HS-27A (cell line): Measurements from ENCODE around the gene PCSK5.
"Not testable (repeated sequence)": the region's sequence is repeated elsewhere in the genome, so short reads cannot be mapped to it uniquely, and the experiment has no call there.

ENCODE experiments used
- DNase-seq: peaks from one replicate; pipeline ENCODE4 v3.0.0-alpha.2; 2012; ENCODE audit warnings: low read depth, missing footprints

Gene PCSK5

DNA sequence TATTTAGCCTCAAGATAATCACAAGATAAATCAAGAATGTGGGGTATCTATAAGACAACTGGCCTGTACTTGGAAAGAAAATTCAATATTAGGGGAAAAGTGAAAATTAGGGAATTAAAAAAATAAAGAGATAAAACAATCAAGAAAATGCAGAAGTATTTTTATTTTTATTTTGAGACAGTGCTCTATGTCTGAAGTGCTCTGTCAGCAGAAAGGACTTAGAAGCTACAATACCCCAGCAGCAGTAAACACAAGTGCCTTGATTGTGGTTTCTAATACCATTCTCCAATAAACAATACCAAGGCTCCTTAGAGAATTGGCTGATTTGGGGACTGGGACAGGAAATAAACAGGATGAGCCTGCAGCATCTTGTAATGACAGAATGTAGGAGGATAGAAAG lies 358.8 kb downstream of the PCSK5 start:
- no peak for DNase-seq

DNA sequence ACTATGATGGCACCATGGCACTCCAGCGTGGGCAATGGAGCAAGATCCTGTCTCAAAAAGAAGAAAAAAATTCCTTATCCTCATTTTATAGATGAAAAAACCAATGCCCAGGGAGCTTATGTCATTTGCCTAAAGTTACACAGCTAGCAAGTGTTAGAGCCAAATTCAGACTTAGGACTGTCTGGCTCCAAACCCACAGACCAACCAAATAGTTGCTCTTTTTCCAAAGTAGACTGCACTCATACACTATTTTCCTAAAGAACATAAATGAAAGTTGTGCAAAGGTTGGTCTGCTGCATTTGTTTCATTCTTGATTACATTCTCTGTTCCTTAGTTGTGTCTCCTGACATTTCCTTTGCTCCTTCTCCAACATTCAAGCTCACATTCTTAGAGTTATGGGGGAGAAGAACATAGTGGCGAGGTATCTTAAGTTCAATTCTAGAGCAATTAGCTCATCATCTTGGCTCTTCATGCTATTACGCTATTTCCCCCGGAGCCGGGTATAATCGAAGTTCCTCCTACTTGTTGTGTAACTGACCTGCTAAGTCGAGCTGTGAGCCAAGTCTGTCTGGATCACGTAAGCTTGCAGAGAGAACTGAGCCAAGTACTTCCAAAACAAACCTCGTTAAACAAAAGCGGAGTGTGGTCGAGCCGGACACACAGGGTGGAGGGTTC lies 365.4 kb downstream of the PCSK5 start:
- DNase-seq, result no peak

DNA sequence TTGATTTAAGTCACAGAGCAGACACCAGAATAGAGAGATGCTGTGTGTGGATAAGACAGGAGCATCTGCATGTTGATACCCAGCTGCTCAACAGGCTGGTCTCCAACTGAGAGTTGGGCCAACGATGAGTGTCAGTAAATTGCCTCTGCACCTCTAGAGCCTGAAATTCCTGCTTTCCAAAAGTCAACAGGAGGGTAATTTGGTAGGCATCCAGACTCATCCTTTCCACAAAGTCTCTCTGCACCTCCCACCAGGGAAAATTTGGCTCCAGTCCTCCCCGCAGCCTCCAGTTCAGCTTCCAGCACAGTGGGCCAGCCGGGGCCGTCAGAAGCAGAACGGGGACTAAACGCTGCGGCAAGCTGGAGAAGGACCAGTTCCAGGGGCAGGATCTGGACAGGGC lies 366.8 kb downstream of the PCSK5 start:
- DNase-seq, result no peak

DNA sequence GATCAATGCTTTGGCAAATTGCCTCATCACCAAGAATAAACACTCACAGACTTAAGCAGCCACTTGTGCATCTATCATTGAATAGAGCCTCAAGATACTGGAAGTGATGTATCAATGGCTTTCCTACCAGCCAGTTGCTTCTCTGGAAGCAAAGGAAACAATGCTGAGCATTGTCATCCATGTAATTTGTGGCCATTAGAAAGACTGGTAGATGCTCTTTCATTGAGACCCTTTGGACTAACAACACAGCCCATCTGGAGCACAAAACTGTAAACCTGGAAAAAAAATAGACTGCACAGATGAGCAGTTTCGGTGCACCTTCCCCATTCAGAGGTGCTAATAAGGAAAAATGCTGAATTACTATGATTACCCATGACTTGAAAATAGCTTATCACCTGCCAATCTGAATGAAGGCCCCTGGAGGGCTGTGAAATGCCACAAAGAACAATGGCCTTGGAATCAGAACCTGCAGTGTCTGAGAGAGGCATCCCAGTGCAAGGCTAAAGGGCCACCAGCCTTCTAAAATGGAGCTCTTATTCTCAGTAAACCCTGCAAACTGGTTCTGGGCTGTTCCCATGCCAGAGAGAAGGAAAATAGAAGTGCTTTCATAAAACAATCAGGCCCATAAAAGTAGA lies 376.3 kb downstream of the PCSK5 start:
- DNase-seq, result no peak

DNA sequence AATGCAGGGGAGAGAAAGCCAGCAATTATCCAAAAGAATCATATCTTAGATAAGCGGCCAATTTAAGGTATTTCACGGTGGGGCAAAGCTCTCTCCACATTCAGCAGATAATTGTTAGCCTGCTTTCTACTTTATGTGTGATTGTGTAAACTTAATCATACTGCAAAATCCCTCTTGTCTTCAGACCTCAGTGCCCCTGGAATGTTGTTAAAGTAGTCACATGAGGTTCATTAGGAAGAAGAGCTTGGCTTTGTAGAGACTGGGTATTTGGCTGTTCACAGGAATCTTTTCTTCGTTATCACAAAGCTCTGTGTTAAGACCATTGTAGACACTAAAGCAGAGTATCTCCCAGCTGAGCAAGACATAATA lies 376.8 kb downstream of the PCSK5 start:
- DNase-seq, result no peak

DNA sequence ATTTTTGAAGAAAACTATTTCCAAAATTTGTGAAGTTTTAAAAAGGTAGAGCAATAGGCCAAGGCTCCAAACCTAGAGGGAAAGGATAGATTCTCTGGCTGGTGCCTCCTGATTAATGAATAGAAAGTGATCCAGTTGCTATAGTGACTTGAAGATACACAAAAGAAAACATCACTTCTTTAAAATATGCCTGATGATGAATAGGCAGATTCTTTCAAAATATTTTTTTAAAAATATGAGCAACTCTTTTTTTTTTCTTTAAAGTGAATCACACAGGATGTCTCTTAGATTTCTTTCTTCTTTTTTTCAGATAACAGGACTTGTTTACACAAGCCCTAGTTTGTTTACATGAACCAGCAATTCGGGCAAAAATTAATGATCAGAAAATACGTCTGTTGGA lies 379.3 kb downstream of the PCSK5 start:
- DNase-seq, result no peak

DNA sequence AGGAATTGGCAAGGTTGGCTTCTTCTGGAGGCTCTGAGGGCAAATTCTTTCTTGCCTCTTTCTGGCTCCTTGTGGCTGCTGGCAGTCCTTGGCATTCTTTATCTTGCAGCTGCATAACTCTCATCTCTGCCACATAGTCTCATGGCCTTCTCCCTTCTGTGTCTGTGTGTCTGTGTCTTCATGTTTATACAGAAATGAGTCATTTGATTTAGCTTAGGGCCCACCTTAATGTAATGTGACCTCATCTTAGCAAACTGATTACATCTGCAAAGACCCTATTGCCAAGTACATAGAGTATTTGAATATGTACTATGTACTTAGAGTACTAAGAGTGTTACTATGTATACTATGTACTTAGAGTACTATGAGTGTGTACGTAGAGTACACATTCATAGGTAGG lies 381.3 kb downstream of the PCSK5 start:
- DNase-seq, result no peak

DNA sequence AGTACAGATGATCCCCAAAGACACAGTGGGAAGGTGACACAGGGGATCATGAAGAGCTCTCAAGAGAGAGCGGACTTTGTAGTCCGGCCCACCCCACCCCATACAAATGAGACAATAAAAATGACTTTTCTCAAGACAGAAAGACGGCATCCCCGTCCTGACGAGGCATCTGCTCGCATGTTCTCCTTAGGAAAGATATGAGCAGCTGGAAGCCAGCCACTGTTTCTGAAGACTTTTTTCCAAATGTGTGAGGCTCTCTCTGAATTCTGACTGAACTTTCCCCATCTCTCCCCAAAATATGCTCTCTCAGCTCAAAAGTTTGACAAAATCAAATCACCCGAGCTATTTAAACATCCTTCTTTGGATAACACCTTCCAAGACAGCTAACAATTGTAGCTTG lies 398.6 kb downstream of the PCSK5 start:
- DNase-seq, result no peak

DNA sequence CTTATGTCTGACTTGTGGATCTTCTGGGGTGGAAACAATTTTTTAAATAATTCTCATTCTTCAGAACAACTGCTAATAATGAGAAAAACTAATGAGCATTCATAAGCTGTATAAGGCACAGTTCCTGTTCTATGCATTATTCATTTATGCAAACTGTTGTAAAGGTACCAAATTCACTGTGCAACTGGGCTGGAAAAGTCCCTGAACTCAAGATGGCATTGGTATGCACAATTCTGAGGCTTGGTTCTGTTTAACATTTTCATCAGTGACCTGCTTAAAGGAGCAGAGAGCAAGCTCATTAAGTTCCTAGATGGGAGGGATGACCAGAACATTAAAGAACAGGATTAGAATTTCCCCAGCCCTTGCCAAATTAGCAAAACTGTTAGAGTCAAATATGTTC lies 399.2 kb downstream of the PCSK5 start:
- DNase-seq, result no peak

DNA sequence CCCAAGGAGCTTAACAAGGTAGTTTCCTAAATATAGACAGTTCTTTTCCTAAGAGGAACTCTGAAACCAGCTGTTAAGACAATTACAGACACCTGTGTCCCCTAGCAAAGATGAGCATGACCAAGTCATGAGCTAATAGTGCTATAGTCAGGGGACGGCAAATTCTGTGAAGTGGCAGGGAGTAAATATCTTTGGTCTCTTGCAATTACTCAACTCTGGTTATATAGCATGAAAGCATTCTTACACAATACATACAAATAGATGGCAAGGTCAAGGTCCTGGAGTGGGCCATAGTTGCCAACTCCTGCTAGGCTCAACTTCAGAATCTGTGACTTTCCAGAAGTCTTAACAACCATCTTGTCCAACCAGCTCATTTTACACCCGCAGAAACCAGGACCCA lies 400.1 kb downstream of the PCSK5 start:
- no peak for DNase-seq

DNA sequence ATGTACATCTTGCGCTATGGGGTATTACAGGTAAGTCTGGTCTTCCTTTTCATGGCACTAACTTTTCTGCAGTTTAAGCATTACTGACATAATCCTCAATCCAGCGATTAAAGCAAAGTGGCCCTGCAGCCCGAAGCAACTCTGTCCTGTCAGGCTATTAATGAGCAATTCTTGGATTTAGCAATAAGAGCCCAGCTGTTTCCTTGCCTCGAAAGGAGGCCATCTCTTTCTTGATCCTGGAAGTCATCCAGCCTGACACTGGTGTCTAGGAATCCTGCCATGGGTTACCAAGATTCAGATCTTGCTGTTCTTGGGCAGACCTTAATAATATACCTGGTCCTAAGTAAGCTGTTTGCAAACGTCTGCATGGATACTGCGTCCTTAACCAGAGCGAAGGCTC lies 401.8 kb downstream of the PCSK5 start:
- DNase-seq, result no peak

DNA sequence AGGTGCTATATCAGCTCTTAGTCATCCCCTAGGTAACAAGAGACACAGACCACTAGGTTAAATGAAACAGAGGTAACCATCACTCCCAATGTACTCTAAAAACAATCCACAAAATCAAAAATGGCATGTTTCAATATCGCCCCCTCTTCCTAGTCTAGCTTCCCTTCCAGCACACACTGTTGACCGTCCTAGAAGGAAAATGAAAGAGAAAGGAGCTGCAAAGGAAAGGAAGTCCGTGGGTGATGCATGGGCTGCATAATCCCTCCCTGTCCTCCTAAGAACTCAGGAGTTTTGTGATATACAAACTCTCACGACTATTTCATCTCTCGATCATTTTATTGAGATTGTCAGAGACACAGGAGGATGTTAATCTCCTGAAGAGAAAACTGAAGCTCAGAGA lies 402.2 kb downstream of the PCSK5 start:
- DNase-seq, result no peak

DNA sequence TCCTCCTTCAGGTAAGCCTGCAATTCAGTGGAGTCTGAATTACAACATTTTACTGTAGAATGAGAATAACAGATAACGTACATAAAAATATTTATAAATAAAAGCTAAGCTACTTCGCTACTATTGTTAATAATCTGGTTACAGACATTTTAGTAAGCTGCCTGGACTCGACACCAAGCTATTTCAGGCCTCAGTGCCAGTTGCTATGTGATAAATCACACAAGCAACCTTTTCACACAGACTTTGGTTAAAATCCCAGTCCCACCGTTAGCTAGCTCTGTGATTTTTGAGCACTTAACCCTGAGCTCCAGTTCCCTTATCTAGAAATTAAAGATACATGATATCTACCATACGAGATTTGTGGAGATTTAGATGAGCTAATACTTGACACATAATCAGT lies 403.8 kb downstream of the PCSK5 start:
- DNase-seq, result no peak

DNA sequence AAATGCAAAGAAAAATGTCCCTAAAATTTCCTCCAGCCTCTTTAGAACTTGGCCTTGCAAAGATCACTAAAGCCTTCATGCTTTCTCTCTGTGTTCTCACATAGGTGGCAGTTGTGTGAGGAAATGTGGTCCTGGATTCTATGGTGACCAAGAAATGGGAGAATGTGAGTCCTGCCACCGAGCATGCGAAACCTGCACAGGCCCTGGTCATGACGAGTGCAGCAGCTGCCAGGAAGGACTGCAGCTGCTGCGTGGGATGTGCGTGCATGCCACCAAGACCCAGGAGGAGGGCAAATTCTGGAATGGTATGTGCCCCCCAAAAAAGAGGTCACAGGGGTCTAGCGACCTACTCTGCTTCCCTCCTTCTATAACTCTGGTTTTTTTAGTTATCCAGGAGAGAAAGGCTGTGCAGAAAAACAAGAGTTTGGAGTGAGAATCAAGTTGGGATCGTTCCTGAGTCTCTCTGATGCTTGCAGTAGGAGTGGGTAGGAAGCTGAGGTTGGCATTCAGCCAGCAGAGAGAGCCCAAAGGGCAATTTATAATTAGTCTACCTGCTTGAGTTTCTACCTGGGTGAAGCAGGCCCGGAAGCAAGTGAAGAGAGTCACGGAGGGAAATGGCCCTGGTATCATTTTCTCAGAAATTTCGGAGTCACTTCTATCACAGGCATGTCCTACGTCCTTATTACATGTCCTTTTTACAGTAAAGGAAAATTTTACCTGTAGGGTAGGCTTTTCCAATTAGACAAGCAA lies 406.3 kb downstream of the PCSK5 start:
- no peak for DNase-seq

DNA sequence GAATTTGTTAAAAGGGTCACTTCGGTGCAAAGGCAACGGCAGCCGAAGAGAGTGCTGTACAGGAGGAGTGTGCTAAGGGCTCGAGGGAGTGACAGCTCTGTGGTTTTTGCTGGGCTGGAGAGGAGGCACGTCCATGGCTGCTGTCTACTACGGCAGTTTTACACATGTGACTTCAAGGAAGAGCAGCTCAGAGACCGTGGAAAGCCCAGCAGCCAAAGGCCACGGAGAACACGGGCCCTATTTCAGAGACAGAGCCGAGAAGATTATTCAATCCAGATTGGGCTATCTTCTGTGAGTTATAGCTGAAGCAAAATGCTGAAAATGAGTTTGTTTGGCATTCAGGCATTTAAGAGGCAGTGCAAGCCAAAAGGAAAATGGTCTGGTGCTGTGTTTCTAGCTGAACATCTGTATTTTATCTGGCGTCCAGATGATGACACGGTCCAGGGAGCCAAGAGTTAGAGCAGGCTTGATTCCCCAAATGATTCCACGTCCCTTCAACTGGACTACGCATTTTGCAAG lies 407.3 kb downstream of the PCSK5 start:
- DNase-seq, result no peak

DNA sequence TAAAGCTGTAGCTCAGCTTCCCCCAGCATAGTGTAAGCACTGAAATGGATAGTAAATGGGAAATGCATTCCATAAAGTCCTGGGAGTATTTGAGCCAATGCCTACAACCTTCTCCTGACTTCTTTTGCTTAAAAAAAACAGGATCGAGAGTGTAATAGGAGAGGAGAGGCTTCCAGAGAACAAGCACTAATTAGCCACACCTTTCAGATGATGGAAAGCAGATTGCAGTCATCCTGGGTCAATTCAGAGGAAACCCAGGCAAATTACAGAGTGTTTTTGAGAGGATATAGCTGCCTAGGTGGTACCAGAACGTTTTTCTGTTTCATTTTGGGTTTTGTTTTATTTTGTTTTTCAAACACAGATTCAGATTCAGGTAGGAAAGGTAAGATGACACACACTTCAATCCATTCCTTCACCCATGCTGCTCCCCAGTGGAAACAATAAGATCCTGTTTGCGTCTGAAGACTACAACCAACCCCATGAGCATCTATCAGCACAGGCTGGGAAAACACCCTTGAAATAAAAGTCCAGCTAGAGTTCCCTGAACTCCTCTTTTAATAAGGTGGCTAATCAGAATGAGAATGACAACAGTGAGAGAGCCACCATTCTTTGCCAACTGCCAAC lies 408.2 kb downstream of the PCSK5 start:
- DNase-seq, result no peak

DNA sequence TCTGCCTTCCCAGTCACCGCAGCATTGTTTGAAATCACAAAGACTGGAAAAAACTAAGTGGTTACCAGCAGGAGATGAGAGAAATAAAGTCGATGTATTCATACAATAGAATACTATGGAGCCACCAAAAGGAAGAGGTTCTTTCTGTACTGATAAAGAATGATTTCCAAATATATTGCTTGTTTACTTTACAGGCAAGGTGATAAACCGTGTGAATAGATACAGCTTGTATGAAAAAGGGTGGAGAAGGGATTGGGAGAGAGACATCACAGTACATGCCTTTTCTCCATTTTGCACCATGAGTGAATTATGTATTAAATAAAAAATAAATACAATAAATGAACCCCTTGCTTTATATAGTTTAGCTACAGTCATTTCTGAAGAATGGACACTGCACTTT lies 412.1 kb downstream of the PCSK5 start:
- no peak for DNase-seq

DNA sequence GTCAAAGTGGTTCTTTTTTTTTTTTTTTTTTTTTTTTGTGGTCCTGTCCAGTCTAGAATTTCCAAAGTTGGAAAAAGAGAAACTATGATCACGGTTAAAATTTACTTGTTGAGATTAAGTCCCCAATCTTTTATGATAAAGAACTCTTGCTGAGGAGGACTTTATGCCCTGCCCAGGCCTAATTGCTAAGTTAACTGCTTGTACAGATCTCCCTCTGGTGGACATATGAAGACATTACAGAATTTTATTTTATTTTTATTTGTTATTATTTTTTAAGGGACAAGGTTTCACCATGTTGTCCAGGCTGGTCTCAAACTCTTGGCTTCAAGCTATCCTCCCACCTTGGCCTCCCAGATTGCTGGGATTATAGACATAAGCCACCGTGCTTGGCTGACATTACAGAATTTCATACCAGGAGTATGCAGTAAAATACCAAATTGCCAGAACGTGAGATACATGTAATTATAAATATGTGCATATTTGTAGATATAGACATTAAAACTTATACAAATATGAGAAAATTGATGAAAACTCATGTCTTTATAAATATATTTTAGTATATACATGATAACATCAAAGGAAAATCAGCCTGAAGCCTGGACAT lies 412.6 kb downstream of the PCSK5 start:
- DNase-seq, result peak; percentile 5

DNA sequence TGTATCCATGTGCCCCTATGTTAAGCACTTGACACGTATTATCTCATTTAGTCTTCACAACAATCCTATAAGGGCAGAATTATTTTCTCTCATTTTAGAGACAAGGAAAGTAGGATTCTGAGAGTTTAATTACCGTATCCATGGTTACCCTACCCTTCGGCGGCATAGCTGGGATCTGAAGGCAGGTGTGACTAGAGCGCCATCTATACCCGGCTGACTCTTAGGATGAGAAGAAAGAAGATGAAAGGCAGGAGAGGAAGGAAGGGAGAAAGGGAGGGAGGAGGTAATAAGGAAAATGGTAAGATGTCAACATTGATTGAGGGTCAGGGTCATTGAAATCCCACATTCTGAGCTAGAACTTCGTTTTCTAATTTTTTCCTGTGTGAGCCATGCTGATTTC lies 416.6 kb downstream of the PCSK5 start:
- not testable (repeated sequence) for DNase-seq

DNA sequence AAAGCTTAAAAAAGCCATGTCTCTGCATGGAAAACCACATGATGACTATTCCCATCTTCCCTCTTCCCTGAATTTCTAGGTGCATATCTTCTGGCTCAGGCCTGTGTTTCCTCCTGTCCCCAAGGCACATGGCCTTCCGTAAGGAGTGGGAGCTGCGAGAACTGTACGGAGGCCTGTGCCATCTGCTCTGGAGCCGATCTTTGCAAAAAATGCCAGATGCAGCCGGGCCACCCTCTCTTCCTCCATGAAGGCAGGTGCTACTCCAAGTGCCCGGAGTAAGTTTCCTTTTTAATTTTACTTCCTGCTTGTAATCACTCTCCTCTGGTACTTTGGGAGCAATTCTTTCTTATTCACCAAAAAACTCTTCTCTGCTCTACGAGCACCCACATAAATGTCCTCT lies 420.1 kb downstream of the PCSK5 start:
- no peak for DNase-seq

DNA sequence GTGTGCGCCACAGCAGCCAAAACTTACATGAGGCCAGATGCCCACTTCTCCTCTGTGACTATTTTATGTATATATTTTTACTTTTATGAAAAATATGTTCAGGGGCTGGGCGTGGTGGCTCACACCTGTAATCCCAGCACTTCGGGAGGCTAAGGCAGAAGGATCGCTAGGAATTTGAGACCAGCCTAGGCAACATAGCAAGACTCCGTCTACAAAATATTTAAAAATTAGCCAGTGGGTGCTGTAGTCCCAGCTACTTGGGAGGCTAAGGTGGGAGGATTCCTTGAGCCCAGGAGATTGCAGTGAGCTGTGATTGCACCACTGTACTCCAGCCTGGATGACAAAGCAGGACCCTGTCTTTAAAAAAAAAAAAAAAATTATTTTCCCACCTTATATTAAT lies 420.5 kb downstream of the PCSK5 start:
- DNase-seq, result no peak

DNA sequence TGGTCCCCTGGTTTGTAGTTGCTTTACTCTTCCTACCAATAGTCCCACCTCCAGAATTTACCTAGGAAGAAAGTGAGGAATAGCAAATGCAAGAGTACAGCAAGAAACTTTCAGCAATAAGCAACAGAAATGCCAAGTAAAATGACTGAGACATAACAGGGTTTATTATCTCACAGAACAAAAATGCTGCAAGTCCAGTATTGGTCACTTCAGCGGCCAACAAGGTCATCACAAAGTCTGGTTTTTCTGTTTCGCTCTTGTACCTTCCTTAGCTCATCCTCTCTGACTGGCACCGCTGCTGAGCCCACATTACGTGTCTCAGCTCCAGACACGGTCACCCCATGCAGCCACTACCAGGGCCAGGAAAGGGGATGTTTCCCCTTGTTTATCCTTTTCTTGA lies 421.1 kb downstream of the PCSK5 start:
- DNase-seq, result no peak

DNA sequence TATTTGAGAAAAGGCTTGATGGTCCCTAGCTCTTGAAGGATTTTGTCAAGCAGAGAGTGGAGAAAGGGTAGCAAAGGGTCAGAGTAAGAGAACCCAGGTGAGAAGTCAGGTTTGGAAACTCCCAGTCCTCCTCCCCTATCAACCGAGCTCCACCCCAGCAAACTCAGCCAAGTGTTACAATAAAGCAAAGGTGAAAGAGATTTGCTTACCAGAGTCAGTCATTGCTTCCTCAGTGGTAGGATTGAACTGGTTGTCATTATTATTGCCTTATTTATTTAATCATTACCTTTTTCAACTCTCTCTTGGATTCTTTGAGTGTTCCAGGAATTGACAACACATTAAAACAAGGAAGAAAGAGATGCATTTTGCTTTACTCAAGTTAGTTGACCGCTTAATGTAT lies 423.3 kb downstream of the PCSK5 start:
- no peak for DNase-seq
